Measurements from ENCODE around the gene CYSRT1.
A peak's percentile ranks its signal among the peaks of the same experiment; 100 is the strongest.

CYSRT1 gene

DNA sequence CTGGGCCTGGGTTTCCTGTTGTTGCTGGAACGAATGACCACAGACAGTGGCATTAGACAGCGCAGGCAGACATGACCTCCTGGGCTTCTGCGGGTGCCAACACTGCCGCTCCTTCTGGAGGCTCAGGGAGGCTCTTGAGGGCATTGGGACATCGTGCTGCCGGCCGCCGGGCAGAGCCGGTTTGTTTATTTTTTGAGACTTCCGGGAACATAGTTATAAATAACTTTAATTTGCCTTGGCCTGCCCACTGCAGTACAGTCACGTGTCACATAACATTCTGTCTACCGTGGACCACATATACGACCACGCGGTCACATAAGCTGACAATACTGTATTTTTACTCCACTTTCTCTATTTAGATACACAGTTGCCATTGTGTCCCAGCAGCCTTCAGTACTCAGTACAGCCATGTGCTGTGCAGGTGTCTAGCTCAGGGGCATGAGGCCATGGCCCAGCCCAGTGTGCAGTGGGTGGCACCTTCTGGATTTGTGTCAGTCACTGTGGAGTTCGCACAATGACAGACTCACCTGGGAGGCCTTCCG, 44.3 kb downstream of the CYSRT1 start:
- Mint-ChIP-seq H3K27me3 (no peaks in the 10 kb centered on the region), H3K4me3 (no peak overlapping the region), H3K9me3 (no peaks in the 10 kb centered on the region), H3K36me3 (ENCODE audit: insufficient read depth) (peaks cover 36% of the 10 kb centered on the region), H3K27ac (no peak overlapping the region), H3K4me1 (ENCODE audit: low read depth in 2 of 2) (peaks cover 9 to 11% of the 10 kb centered on the region in 2 donors)
- no peak for ATAC-seq (replicated peaks)
- DNase-seq: no peak

GRCh38 chr9:137270929-137271695, 46.1 kb downstream of the CYSRT1 start:
- no peak for DNase-seq
- Mint-ChIP-seq H3K36me3 (ENCODE audit: insufficient read depth) (peaks cover 25% of the 10 kb centered on the region), H3K4me3 (peak overlapping the region in 1 of 2 donors; percentile 12), H3K27me3 (no peaks in the 10 kb centered on the region), H3K27ac (peak overlapping the region in 1 of 2 donors; percentile 44), H3K9me3 (no peaks in the 10 kb centered on the region), H3K4me1 (ENCODE audit: low read depth in 2 of 2) (peaks cover 16 to 18% of the 10 kb centered on the region in 2 donors)
- ATAC-seq (replicated peaks): peak; percentile 72

DNA sequence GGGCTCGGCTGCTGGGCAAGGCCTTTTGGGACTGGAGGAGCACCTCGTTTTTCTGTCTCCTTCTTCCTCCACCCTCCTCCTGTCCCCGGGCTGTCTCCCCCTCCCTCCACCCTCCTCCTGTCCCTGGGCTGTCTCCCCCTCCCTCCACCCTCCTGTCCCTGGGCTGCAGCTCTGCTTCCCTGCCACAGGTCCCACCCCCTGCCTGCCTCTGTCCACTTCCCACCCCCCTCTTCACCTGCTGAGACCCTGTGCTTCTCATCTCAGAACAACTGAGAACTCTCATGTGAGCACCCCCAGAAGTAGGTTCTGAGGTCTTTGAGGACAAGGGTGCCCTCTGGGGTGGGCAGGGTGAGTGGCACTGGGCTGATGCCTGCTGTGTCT, 46.7 kb downstream of the CYSRT1 start:
- H3K4me1 Mint-ChIP-seq (ENCODE audit: low read depth in 2 of 2): peaks cover 18 to 19% of the 10 kb centered on the region in 2 donors
- H3K4me3 Mint-ChIP-seq: peak overlapping the region in 1 of 2 donors; percentile 12
- ATAC-seq (replicated peaks): no peak
- no peaks in the 10 kb centered on the region for H3K27me3 Mint-ChIP-seq
- DNase-seq: no peak
- peaks cover 25% of the 10 kb centered on the region for H3K36me3 Mint-ChIP-seq (ENCODE audit: insufficient read depth)
- H3K27ac Mint-ChIP-seq: peak overlapping the region in 1 of 2 donors; percentile 44
- no peaks in the 10 kb centered on the region for H3K9me3 Mint-ChIP-seq

- no peak for ATAC-seq (replicated peaks)
- no peak overlapping the region for H3K27ac Mint-ChIP-seq
- H3K9me3 Mint-ChIP-seq: no peaks in the 10 kb centered on the region
- H3K4me1 Mint-ChIP-seq (ENCODE audit: low read depth in 2 of 2): peaks cover 23% of the 10 kb centered on the region in 2 donors
- no peak for DNase-seq
- no peaks in the 10 kb centered on the region for H3K27me3 Mint-ChIP-seq
- H3K36me3 Mint-ChIP-seq (ENCODE audit: insufficient read depth): peaks cover 22% of the 10 kb centered on the region
- H3K4me3 Mint-ChIP-seq: no peak overlapping the region
Observed at GRCh38 chr9:137272241-137273094, 47.5 kb downstream of the CYSRT1 start.

DNA sequence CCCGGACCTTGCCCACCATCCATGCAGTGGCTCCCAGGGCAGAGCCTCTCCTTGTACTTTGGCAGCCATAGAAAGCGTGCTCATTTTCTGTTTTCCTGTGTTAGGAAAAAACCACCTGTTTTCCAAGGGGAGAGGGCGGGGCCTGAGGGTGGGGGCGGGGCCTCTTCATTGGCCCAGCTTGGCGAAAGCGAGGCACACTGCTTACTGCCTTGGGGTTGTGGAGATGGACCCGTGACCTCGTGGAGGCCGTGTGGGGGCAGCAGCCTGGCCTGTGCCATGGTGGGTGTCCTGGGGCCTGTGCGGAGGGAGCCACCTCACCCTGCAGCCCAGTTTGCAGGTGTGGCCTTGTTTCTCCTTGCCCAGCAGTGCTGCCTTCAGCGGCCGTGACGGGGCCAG, 48.1 kb downstream of the CYSRT1 start:
- Mint-ChIP-seq H3K27me3 (no peaks in the 10 kb centered on the region), H3K9me3 (no peaks in the 10 kb centered on the region), H3K27ac (no peak overlapping the region), H3K36me3 (ENCODE audit: insufficient read depth) (peaks cover 16% of the 10 kb centered on the region), H3K4me1 (ENCODE audit: low read depth in 2 of 2) (peaks cover 23 to 26% of the 10 kb centered on the region in 2 donors), H3K4me3 (no peak overlapping the region)
- no peak for ATAC-seq (replicated peaks)
- DNase-seq: no peak

- H3K9me3 Mint-ChIP-seq: no peaks in the 10 kb centered on the region
- DNase-seq (no peak), ATAC-seq (replicated peaks) (no peak)
- H3K4me3 Mint-ChIP-seq: no peak overlapping the region
- peaks cover 14% of the 10 kb centered on the region for H3K36me3 Mint-ChIP-seq (ENCODE audit: insufficient read depth)
- peaks cover 19 to 26% of the 10 kb centered on the region in 2 donors for H3K4me1 Mint-ChIP-seq (ENCODE audit: low read depth in 2 of 2)
- peak overlapping the region in 1 of 2 donors; percentile 38 for H3K27ac Mint-ChIP-seq
- no peaks in the 10 kb centered on the region for H3K27me3 Mint-ChIP-seq
Observed at GRCh38 chr9:137273611-137274320, 48.8 kb downstream of the CYSRT1 start.

GRCh38 chr9:137275203-137275587, 50.2 kb downstream of the CYSRT1 start:
- Mint-ChIP-seq H3K4me1 (ENCODE audit: low read depth in 2 of 2) (peaks cover 18 to 21% of the 10 kb centered on the region in 2 donors), H3K36me3 (ENCODE audit: insufficient read depth) (peaks cover 7% of the 10 kb centered on the region), H3K4me3 (peak overlapping the region in 1 of 2 donors; percentile 28), H3K9me3 (no peaks in the 10 kb centered on the region), H3K27ac (peak overlapping the region in 1 of 2 donors; percentile 9), H3K27me3 (no peaks in the 10 kb centered on the region)
- DNase-seq (no peak), ATAC-seq (replicated peaks) (no peak)

Data from effector memory CD8-positive, alpha-beta T cell (primary cell).